Endodermal cell (in vitro differentiated cells): Measurements from ENCODE around the gene NARS2. TPM values are rescaled to one million over a fixed set of nuclear protein-coding genes. Genes with fewer than 3 reads are reported as not detected.
"Not testable (repeated sequence)": the region's sequence is repeated elsewhere in the genome, so short reads cannot be mapped to it uniquely, and the experiment has no call there.

ENCODE experiments used
- DNase-seq: peaks from one replicate; pipeline ENCODE4 v3.0.0-alpha.2; 2017
- H3K27ac ChIP-seq: 2 replicates; pipeline ENCODE4 v1.5.1; 2013; ENCODE audit warnings: mild to moderate bottlenecking, low read depth, low read length, moderate library complexity
- H3K27me3 ChIP-seq: 2 replicates; pipeline ENCODE4 v1.6.1; 2013; ENCODE audit warnings: mild to moderate bottlenecking, low read length, moderate library complexity; ENCODE audit not compliant: insufficient read depth, control insufficient read depth, poor library complexity, severe bottlenecking
- H3K36me3 ChIP-seq: 2 replicates; pipeline ENCODE4 v1.7.0; 2013; ENCODE audit warnings: mild to moderate bottlenecking, low read length, moderate library complexity; ENCODE audit not compliant: control insufficient read depth, insufficient read depth
- H3K4me1 ChIP-seq: one replicate; pipeline ENCODE4 v1.7.0; 2013; ENCODE audit warnings: low read length; ENCODE audit not compliant: control insufficient read depth, insufficient read depth
- H3K4me3 ChIP-seq: 2 replicates; pipeline ENCODE4 v1.5.1; 2013; ENCODE audit warnings: mild to moderate bottlenecking, low read length, moderate library complexity
- H3K9ac ChIP-seq: 2 replicates; pipeline ENCODE4 v1.6.1; 2013; ENCODE audit warnings: mild to moderate bottlenecking, low read length, moderate library complexity; ENCODE audit not compliant: poor library complexity, severe bottlenecking; ENCODE audit errors: extremely low read depth
- H3K9me3 ChIP-seq: 2 replicates; pipeline ENCODE4 v1.6.1; 2013; ENCODE audit warnings: mild to moderate bottlenecking, low read length, moderate library complexity; ENCODE audit not compliant: control insufficient read depth
- H3K27ac Mint-ChIP-seq: 2 replicates; pipeline ENCODE4 v1.8.0; 2020; ENCODE audit warnings: mixed read lengths
- H3K27me3 Mint-ChIP-seq: 2 replicates; pipeline ENCODE4 v1.8.0; 2021; ENCODE audit warnings: mild to moderate bottlenecking, mixed read lengths; ENCODE audit not compliant: insufficient read depth
- H3K36me3 Mint-ChIP-seq: 2 replicates; pipeline ENCODE4 v1.8.0; 2020; ENCODE audit warnings: low read depth, mixed read lengths
- H3K4me1 Mint-ChIP-seq: 2 replicates; pipeline ENCODE4 v1.8.0; 2020; ENCODE audit warnings: mixed read lengths
- H3K4me3 Mint-ChIP-seq: 2 replicates; pipeline ENCODE4 v1.8.0; 2020; ENCODE audit warnings: mild to moderate bottlenecking, moderate library complexity, mixed read lengths
- H3K9me3 Mint-ChIP-seq: 2 replicates; pipeline ENCODE4 v1.8.0; 2020; ENCODE audit warnings: mild to moderate bottlenecking, mixed read lengths
- WGBS, 2 experiments: methylation state at CpG; one replicate each; pipeline versions ENCODE4 v1.1.5 to v1.1.7; 2013; ENCODE audit warnings: missing lambda C conversion rate in 2 of 2, mixed read lengths in 1 of 2; ENCODE audit not compliant: insufficient coverage in 1 of 2, insufficient read length in 1 of 2; 5-methylcytosine and 5-hydroxymethylcytosine counted together
- total RNA-seq, 2 donors: library from RNA; stranded (reverse); fragmentation: NEBNext Ultra II Directional in 1 of 2; extraction: Animal tissue kit (Norgen Biotek cat#: 25700) in 1 of 2; gene quantifications; 2 replicates in 1 of 2; 3 replicates in 1 of 2; pipeline ENCODE4 v1.2.1, GENCODE V29; 2021
- TF ChIP-seq, protein P1 (sequence below): fragments of 200-600 bp; sonication (generic); conservative IDR thresholded peaks from 2 replicates; pipeline ENCODE4 v1.5.0; 2021; ENCODE audit warnings: antibody characterized with exemption, mild to moderate bottlenecking

The NARS2 gene
- total RNA-seq, 2 donors from 2014 or later, result 45.8 to 53.7 TPM

DNA sequence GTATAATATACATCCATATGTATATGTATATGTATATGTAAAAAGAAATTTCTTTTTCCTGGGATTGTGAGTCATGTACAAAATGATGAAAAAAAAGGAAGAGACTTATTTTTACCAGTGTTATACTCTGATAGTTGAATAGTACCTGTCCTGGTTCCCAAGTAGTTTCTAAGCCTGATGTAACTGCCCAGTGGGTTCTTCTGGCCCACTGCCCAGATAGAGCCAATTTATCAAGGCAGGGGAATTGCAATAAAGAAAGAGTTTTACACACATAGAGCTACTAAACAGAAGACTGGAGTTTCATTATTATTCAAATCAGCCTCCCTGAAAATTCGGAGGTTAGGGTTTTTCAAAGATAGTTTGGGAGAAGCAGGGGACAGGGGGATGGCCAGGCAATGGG is 29.1 kb upstream of the NARS2 start:
- no peak overlapping the region for H3K9ac ChIP-seq
- TF ChIP-seq, protein P1, sequence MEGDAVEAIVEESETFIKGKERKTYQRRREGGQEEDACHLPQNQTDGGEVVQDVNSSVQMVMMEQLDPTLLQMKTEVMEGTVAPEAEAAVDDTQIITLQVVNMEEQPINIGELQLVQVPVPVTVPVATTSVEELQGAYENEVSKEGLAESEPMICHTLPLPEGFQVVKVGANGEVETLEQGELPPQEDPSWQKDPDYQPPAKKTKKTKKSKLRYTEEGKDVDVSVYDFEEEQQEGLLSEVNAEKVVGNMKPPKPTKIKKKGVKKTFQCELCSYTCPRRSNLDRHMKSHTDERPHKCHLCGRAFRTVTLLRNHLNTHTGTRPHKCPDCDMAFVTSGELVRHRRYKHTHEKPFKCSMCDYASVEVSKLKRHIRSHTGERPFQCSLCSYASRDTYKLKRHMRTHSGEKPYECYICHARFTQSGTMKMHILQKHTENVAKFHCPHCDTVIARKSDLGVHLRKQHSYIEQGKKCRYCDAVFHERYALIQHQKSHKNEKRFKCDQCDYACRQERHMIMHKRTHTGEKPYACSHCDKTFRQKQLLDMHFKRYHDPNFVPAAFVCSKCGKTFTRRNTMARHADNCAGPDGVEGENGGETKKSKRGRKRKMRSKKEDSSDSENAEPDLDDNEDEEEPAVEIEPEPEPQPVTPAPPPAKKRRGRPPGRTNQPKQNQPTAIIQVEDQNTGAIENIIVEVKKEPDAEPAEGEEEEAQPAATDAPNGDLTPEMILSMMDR, result no peak
- Mint-ChIP-seq H3K4me1 (peaks cover 23% of the 10 kb centered on the region), H3K27me3 (peaks cover 6% of the 10 kb centered on the region), H3K9me3 (peaks cover 25% of the 10 kb centered on the region), H3K4me3 (no peak overlapping the region), H3K27ac (no peak overlapping the region), H3K36me3 (no peaks in the 10 kb centered on the region)
- H3K4me1 ChIP-seq, result peaks cover 12% of the 10 kb centered on the region
- WGBS, 2 experiments, result 75% methylated on average over 1 of the region's 1 CpG; no CpG with 5 or more reads in 1 of the 2 experiments
- no peak overlapping the region for H3K27ac ChIP-seq
- H3K27me3 ChIP-seq, result no peaks in the 10 kb centered on the region
- H3K4me3 ChIP-seq, result peak overlapping the region; percentile 1
- peaks cover 19% of the 10 kb centered on the region for H3K9me3 ChIP-seq
- no peaks in the 10 kb centered on the region for H3K36me3 ChIP-seq
- DNase-seq, result no peak

GRCh38 chr11:78602771-78603170 is 28.1 kb upstream of the NARS2 start:
- H3K36me3 Mint-ChIP-seq, result not testable (repeated sequence)

DNA sequence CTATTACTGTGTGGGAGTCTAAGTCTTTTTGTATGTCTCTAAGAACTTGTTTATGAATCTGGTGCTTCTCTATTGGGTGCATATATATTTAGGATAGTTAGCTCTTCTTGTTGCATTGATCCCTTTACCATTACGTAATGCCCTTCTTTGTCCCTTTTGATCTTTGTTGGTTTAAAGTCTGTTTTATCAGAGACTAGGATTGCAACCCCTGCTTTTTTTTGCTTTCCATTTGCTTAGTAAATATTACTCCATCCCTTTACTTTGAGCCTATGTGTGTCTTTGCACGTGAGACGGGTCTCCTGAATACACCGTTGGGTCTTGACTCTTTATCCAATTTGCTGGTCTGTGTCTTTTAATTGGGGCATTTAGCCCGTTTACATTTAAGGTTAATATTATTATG is 26.4 kb upstream of the NARS2 start:
- not testable (repeated sequence) for H3K27ac Mint-ChIP-seq, H3K4me3 ChIP-seq
- peaks cover 14% of the 10 kb centered on the region for H3K4me1 Mint-ChIP-seq

More at GRCh38 chr11:78602771-78603170, 28.1 kb upstream of the NARS2 start:
- peaks cover 16% of the 10 kb centered on the region for H3K9me3 ChIP-seq
- not testable (repeated sequence) for H3K27me3 ChIP-seq, H3K4me1 ChIP-seq, H3K27ac Mint-ChIP-seq, H3K4me3 ChIP-seq, DNase-seq, H3K27me3 Mint-ChIP-seq, H3K36me3 ChIP-seq, H3K4me3 Mint-ChIP-seq, H3K27ac ChIP-seq, H3K9ac ChIP-seq
- Mint-ChIP-seq H3K4me1 (peaks cover 18% of the 10 kb centered on the region), H3K9me3 (peaks cover 32% of the 10 kb centered on the region)
- WGBS, 2 experiments, result 91 to 92% methylated on average over 2 to 5 of the region's 5 CpGs

GRCh38 chr11:78597579-78597978 is 22.9 kb upstream of the NARS2 start:
- H3K9me3 Mint-ChIP-seq, result peaks cover 23% of the 10 kb centered on the region
- H3K4me1 Mint-ChIP-seq, result peaks cover 34% of the 10 kb centered on the region
- not testable (repeated sequence) for H3K36me3 ChIP-seq, H3K4me1 ChIP-seq, H3K27me3 Mint-ChIP-seq, H3K9ac ChIP-seq, H3K27me3 ChIP-seq, H3K9me3 ChIP-seq, H3K4me3 Mint-ChIP-seq, H3K27ac ChIP-seq, DNase-seq, H3K36me3 Mint-ChIP-seq, H3K4me3 ChIP-seq, H3K27ac Mint-ChIP-seq
- 100% methylated on average over 1 of the region's 2 CpGs; no CpG with 5 or more reads in 1 of the 2 experiments for WGBS, 2 experiments

More for the DNA sequence above, 26.4 kb upstream of the NARS2 start:
- H3K9me3 ChIP-seq, result peaks cover 16% of the 10 kb centered on the region
- H3K27ac ChIP-seq, H3K36me3 ChIP-seq, H3K27me3 Mint-ChIP-seq, DNase-seq, H3K4me1 ChIP-seq, H3K36me3 Mint-ChIP-seq, H3K9ac ChIP-seq, H3K27me3 ChIP-seq, H3K4me3 Mint-ChIP-seq: not testable (repeated sequence)
- 72 to 87% methylated on average over 3 to 5 of the region's 5 CpGs for WGBS, 2 experiments
- peaks cover 32% of the 10 kb centered on the region for H3K9me3 Mint-ChIP-seq
